Measurements from ENCODE around the gene ERC1.

Gene ERC1

DNA sequence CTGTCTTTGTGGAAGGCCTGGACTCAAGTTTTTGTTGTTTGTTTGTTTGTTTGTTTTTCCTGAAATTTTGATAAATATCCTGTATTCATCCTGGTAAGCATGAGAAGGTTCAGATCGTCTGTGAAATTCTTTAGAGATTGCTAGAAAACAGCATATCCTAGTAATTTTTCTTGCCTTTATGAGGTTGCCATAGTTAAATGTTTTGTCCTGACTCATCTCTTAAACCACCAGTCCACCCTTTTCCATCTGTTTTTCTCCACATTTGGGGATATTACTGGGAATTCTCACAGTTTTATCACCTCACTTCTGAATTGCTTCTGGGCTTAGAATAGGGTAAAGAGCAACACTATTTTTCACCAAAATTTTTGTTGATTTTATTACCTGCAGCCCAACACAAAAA is 355.1 kb downstream of the ERC1 start:
- Histone ChIP-seq H3K27me3 (replicated peaks; ENCODE audit: insufficient read depth, low read length) (no peaks in the 10 kb centered on the region), H2AFZ (ENCODE audit: low read length) (no peak overlapping the region), H3K36me3 (replicated peaks; ENCODE audit: insufficient read depth, low read length) (no peaks in the 10 kb centered on the region), H3K4me2 (ENCODE audit: low read depth, low read length) (no peak overlapping the region), H3K79me2 (ENCODE audit: low read length) (no peaks in the 10 kb centered on the region), H3K4me3 (ENCODE audit: low read length) (no peak overlapping the region), H4K20me1 (ENCODE audit: insufficient read depth, low read length) (no peaks in the 10 kb centered on the region), H3K9me3 (replicated peaks; ENCODE audit: insufficient read depth, low read length) (no peaks in the 10 kb centered on the region), H3K27ac (ENCODE audit: low read length) (no peak overlapping the region), H3K9me2 (replicated peaks; ENCODE audit: insufficient read depth, low read length) (no peaks in the 10 kb centered on the region), H3K4me1 (ENCODE audit: low read length) (no peaks in the 10 kb centered on the region), H3K9ac (ENCODE audit: low read length) (no peak overlapping the region), H3F3A (ENCODE audit: insufficient read depth, low read length) (no peaks in the 10 kb centered on the region)
- TF ChIP-seq EZH2phosphoT487 (IDR thresholded peaks at IDR 0.05; ENCODE audit: low read length) (no peak), EZH2 (optimal IDR thresholded peaks at IDR 0.05; ENCODE audit: low read depth, low read length) (no peak)
- TF ChIP-seq, protein P1, sequence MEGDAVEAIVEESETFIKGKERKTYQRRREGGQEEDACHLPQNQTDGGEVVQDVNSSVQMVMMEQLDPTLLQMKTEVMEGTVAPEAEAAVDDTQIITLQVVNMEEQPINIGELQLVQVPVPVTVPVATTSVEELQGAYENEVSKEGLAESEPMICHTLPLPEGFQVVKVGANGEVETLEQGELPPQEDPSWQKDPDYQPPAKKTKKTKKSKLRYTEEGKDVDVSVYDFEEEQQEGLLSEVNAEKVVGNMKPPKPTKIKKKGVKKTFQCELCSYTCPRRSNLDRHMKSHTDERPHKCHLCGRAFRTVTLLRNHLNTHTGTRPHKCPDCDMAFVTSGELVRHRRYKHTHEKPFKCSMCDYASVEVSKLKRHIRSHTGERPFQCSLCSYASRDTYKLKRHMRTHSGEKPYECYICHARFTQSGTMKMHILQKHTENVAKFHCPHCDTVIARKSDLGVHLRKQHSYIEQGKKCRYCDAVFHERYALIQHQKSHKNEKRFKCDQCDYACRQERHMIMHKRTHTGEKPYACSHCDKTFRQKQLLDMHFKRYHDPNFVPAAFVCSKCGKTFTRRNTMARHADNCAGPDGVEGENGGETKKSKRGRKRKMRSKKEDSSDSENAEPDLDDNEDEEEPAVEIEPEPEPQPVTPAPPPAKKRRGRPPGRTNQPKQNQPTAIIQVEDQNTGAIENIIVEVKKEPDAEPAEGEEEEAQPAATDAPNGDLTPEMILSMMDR (IDR thresholded peaks at IDR 0.05; ENCODE audit: low read length), result no peak
- DNase-seq, result no peak

DNA sequence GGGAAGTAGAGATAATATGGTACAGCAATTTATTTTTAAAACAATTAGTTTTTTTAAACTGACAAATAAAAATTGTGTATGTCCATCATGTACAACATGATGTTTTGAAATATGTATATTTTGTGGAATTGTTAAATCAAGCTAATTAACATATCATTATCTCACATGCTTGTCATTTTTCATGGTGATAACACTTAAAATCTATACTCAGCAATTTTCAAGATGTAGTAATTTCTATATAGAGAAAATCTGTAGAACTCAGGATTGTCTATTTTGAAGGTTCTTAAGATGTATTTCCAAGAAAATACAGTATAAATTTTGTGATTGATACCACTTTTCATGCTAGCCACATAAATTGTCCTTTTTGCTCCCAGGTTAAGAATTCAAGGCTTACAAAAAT is 356.3 kb downstream of the ERC1 start:
- no peak for DNase-seq
- no peaks in the 10 kb centered on the region for H3K4me1 ChIP-seq (ENCODE audit: low read length)
- H4K20me1 ChIP-seq (ENCODE audit: insufficient read depth, low read length), result no peaks in the 10 kb centered on the region
- no peaks in the 10 kb centered on the region for H3K36me3 ChIP-seq (replicated peaks; ENCODE audit: insufficient read depth, low read length)
- H3K9ac ChIP-seq (ENCODE audit: low read length), result no peak overlapping the region
- H3K4me2 ChIP-seq (ENCODE audit: low read depth, low read length), result no peak overlapping the region
- no peaks in the 10 kb centered on the region for H3K9me2 ChIP-seq (replicated peaks; ENCODE audit: insufficient read depth, low read length)
- H3K9me3 ChIP-seq (replicated peaks; ENCODE audit: insufficient read depth, low read length), result no peaks in the 10 kb centered on the region
- H3K79me2 ChIP-seq (ENCODE audit: low read length), result no peaks in the 10 kb centered on the region
- no peak overlapping the region for H3K27ac ChIP-seq (ENCODE audit: low read length)
- no peak overlapping the region for H2AFZ ChIP-seq (ENCODE audit: low read length)
- no peak overlapping the region for H3K4me3 ChIP-seq (ENCODE audit: low read length)
- H3F3A ChIP-seq (ENCODE audit: insufficient read depth, low read length), result no peaks in the 10 kb centered on the region
- H3K27me3 ChIP-seq (replicated peaks; ENCODE audit: insufficient read depth, low read length), result no peaks in the 10 kb centered on the region
- TF ChIP-seq EZH2phosphoT487 (IDR thresholded peaks at IDR 0.05; ENCODE audit: low read length) (no peak), EZH2 (optimal IDR thresholded peaks at IDR 0.05; ENCODE audit: low read depth, low read length) (no peak)
- TF ChIP-seq, protein P1 (IDR thresholded peaks at IDR 0.05; ENCODE audit: low read length), result no peak

DNA sequence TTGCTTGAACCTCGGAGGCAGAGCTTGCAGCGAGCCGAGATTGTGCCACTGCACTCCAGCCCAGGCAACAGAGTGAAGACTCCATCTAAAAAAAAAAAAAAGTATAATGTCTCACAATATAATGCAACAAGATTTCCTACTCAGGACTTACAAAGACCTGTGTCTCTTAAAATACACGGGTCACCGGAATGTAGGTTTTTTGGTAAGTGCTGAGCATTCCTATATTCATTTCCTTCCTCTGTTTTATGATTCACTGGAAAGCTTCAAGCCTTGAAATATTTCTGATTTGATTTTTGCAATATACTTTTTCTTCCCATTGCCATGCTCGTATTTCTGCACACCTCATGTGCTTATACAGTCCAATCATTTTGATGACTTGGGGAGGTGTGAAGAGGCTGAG is 357.6 kb downstream of the ERC1 start:
- Histone ChIP-seq H3K79me2 (ENCODE audit: low read length) (no peaks in the 10 kb centered on the region), H3K36me3 (replicated peaks; ENCODE audit: insufficient read depth, low read length) (no peaks in the 10 kb centered on the region), H3K4me3 (ENCODE audit: low read length) (no peak overlapping the region), H3K9me2 (replicated peaks; ENCODE audit: insufficient read depth, low read length) (no peaks in the 10 kb centered on the region), H3K9ac (ENCODE audit: low read length) (no peak overlapping the region), H3K4me2 (ENCODE audit: low read depth, low read length) (no peak overlapping the region), H2AFZ (ENCODE audit: low read length) (no peak overlapping the region), H3F3A (ENCODE audit: insufficient read depth, low read length) (no peaks in the 10 kb centered on the region), H3K27ac (ENCODE audit: low read length) (no peak overlapping the region), H3K27me3 (replicated peaks; ENCODE audit: insufficient read depth, low read length) (no peaks in the 10 kb centered on the region), H4K20me1 (ENCODE audit: insufficient read depth, low read length) (no peaks in the 10 kb centered on the region), H3K9me3 (replicated peaks; ENCODE audit: insufficient read depth, low read length) (no peaks in the 10 kb centered on the region), H3K4me1 (ENCODE audit: low read length) (no peaks in the 10 kb centered on the region)
- DNase-seq, result no peak
- TF ChIP-seq, protein P1 (IDR thresholded peaks at IDR 0.05; ENCODE audit: low read length), result no peak
- TF ChIP-seq EZH2phosphoT487 (IDR thresholded peaks at IDR 0.05; ENCODE audit: low read length) (no peak), EZH2 (optimal IDR thresholded peaks at IDR 0.05; ENCODE audit: low read depth, low read length) (no peak)

Measured in MM.1S (cell line).